NCI-H2227 treated with DMSO at 0.1 percent for 48 hours (cell line): Measurements from ENCODE around the gene PSMD14.
"Not testable (repeated sequence)": the region's sequence is repeated elsewhere in the genome, so short reads cannot be mapped to it uniquely, and the experiment has no call there.

Experiments used
- DNase-seq: peaks from one replicate; lab custom pipeline; 2025; lab: John Stamatoyannopoulos, UW

PSMD14 gene

DNA sequence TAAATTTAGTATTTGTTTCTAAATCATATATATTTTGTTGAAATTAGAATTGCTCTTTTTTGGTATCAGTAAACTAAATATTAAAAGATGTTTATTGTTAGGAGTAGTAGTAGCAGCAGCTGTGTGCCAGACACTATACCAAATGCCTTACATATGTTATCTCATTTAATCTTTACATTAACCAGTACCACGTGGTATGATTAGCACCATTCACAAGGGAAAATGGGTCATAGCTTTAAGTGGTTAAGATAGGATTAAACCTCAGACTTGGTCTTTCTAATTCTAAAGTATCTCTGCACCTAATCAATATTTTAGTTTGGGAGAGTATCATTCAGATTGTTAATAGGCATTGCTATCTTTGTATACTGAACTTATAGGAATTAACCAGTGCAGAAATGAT lies 29.0 kb downstream of the PSMD14 start:
- DNase-seq: no peak

DNA sequence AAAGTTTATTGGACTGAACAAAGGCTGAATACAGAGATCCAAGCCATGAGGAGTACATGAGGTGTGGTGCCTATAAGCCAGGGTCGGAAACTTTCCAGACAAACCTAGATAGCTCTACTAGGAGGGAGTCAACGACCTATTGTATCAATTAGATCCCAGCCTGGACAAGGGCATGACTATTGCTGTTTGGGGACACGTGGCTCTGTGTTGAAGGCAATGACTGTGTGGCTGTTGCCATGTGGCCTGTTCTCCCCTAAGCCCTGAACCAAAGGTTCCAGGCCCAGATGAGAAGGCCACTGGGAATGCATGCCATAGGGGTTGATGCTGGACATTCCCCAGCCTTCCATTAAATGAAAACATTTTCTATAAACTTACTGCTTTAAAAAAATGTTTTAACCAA lies 31.3 kb downstream of the PSMD14 start:
- DNase-seq: not testable (repeated sequence)

DNA sequence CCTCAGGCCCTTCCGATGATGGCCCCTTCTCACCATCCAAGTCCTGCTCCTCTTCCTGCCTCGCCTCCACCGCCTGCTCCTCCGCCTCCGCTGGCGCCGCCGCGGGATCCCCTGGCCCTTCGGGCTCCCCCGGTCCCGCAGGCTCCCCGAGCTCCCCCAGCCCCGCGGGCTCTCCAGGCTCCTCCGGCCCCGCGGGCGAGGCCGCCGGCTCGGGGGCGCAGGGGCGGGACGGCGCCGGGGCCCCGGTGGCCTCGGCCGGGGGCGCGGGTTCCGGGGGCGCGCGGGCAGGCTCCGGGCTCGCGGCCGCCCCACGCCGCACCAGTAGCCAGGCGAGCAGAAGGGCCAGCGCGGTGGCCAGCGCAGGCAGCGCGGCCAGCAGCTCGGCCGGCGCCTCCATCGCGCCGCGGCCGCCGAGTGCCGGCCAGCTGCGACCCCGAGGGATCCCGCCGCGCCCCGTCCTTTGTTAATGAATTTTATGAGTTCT lies 32.7 kb downstream of the PSMD14 start:
- not testable (repeated sequence) for DNase-seq

DNA sequence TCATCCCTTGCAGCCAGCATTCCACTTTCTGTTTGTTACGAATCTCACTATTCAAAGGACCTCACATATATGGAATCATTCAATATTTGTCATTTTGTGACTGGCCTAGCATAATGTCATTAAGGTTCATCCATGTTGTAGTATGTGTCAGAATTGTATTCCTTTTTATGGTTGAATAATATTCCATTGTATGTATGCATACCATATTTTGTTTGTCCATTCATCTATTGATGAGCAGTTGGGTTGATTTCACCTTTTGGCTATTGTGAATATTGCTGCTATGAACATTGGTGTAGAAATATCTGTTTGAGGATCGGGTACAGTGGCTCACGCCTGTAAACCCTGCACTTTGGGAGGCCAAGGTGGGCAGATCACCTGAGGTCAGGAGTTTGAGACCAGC lies 35.0 kb downstream of the PSMD14 start:
- DNase-seq: no peak

DNA sequence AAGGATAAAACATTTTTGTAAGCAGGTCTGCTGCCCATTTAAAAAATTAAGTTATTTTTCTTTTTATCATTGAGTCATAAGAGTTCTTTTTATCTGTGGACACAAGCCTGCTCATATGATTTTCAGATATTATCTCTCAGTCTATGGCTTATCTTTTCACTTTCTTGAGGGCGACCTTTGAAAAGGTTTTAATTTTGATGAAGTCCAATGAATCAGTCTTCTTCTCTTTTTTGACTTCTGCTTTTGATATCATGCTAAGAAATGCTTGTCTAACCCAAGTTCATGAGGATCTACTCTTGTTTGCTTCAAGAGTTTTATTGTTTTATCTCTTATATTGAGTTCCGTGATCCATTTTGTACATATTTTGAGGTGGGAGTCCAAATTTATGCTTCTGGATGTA lies 36.5 kb downstream of the PSMD14 start:
- DNase-seq: no peak

DNA sequence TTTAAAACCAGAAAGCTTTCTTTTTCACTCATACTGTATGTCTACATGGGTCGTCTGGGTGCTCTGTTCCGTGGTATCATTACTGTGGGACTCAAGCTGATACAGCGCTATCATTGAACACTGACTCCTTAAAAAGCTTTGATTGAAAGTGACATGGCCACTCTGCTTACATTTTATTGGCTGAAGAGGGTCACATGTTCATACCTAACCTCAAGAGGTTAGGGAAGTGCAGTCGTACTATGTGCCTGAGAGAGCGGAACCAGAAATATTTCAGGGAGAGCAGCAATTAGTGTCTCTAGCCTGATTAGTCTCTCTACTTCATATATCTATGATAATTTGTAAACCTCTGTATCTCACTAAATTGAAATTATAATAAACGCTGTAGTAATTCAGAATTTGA lies 43.5 kb downstream of the PSMD14 start:
- DNase-seq: no peak

DNA sequence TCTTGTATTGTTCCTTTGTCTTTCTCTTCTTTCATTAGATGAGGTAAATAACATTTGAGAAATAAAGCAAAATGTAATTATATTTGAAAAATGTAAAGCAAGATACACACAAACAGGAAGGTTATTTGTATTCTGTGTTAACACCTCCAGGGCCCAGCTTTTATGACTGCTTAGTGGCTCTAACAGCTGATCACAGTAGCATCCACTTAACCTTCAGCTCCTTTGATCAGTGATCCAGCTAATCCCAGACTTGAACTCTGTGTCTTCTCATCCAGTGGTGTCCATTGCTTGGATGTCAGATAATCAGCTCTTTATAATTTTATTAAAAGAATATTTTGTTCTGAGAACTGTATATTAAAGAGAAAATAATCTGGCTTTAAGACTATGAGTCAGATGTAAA lies 44.5 kb downstream of the PSMD14 start:
- DNase-seq: peak; percentile 16

DNA sequence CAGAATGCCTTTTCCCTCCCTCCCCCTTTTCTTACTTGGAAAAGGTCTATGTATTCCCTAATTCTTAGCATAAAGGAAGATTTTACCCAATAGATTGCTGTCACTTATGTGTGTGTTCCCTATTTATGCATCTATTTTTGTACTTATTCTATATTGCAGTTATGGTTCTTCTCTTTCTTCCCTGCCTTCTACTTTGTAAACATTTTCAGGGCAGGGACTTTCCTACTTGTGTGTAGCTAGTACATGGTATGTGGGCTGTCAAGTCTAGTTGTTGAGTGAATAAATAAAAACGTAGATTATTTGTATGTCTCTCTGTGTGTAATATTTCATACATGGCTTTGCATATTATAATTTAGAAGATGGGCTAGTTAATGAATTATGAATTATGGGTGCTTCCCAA lies 45.3 kb downstream of the PSMD14 start:
- DNase-seq: no peak

DNA sequence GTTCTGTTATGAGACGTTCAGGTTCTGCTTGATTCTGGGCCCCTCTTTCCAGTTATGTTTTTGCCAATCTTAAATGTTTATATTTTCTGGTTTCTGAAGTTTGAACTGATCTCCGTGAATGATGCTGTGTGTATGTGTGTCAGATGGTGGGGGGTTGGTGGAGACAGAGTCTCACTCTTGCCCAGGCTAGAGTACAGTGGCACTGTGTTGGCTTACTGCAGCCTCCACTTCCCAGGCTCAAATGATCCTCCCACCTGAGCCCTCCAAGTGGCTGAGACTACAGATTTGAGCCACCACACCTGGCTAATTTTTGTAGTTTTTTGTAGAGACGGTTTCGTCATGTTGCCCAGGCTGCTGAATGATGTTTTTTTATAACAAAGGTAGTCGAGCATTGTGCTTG lies 45.9 kb downstream of the PSMD14 start:
- no peak for DNase-seq

DNA sequence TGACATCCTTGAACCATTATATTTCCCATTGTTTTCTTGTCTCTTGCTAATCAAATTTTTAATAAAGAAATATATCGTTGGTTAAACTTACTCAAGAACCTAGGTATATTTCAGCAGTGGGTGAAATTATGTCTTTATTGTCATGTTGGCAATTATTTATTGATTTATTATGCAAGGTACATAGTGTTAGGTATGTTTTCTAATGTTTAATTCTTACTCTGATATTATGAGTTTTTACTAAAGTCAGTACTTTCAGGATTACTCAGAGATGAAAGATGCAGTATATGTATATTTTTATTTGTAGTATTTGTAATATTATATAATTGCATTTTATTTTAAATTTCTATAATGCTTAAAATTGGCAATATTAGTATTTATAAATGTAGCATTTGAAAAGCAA lies 46.9 kb downstream of the PSMD14 start:
- no peak for DNase-seq

DNA sequence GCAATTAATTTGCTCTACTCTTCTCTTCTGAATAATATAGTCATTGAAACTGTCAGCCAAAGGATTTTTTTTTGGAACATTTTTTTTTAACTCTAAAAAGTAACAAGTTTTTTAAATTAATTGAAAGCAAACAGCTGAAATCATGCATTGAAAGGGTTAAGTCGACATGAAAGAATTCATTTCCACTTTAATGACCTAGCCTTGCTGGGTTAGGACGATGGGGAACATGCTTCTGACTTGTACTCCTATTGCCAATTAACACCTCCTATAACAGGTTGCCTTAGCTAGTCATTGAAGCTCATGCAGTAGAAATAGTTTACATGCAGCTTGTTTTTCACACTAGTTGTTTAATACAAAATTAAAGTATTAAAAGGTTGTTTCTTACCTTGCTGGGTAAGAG lies 47.8 kb downstream of the PSMD14 start:
- DNase-seq: no peak

DNA sequence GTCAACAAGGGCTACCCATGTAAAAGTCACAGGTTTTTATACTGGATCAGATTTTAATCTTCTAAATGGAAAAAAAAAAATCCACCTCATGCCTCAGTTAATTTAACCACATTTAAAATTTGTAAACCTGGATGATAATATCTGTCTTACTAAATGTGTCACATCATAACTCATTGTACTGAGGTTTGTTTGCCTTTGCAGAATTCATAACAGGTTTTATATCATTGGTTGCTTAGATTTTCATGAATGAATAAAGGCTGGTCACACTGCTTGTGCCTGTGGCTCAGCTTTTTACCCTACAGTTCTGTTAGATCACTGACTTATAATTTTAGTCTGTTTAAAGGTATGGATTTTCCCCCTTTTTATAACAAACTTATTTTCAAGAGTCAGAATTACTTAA lies 48.9 kb downstream of the PSMD14 start:
- no peak for DNase-seq

DNA sequence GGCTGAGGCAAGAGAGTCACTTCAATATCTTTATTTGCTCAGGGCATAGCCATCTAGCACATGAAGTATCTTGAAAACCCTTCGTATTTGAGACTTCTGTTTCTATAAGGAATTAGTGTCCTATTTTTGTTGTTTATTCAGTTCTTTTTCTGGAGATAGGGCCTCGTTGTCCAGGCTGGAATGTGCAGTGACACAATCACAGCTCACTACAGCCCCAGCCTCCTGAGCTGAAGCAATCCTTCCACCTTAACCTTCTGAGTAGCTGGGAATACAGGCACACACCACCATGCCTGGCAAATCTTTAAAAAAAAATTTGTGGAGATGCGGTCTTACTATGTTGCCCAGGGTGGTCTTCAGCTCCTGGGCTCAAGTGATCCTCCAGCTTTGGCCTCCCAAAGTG lies 50.6 kb downstream of the PSMD14 start:
- DNase-seq: no peak

DNA sequence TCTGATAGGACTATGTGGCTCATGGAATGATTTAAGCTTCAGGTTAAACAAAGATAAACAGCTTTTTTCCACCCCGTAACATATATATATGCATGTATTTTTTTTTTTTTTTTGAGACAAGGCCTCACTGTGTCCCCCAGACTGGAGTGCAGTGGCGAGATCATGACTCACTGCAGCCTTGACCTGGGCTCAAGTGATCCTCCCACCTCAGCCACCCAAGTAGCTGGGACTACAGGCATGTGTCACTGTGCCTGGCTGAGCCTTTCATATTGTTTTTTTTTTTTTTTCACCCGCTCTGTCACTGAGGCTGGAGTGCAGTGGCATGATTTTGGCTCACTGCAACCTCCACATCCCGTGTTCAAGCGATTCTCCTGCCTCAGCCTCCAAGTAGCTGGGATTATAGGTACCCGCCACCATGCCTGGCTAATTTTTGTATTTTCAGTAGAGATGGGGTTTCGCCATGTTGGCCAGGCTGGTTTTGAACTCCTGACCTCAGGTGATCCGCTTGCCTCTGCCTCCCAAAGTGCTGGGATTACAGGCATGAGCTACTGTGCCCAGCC lies 52.0 kb downstream of the PSMD14 start:
- not testable (repeated sequence) for DNase-seq

DNA sequence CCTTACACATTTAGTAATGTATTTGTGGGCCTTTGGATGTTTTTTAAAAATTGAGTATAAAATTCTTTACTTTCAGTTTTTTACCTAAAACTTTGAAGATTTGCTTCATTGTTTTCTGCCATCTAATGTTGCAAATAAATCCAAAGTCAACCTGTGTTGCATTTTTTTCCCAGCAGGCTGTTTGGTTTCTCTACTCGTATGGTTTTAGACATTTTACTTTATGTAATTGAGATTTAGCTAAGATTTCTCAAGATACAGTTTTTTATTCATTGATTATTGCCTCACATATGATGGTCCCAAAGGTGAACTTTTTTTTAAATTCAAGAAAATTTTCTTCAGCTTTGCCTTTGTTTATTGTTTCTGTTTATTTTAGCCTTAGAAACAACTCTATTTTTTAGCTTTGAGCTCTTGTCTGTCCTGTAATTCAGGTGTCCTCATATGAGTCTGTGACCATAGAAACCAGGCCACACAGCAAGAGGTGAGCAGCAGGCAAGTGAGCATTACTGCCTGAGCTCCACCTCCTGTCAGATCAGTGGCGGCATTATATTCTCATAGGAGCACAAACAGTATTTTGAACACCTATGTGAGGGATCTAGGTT lies 54.4 kb downstream of the PSMD14 start:
- DNase-seq: no peak

DNA sequence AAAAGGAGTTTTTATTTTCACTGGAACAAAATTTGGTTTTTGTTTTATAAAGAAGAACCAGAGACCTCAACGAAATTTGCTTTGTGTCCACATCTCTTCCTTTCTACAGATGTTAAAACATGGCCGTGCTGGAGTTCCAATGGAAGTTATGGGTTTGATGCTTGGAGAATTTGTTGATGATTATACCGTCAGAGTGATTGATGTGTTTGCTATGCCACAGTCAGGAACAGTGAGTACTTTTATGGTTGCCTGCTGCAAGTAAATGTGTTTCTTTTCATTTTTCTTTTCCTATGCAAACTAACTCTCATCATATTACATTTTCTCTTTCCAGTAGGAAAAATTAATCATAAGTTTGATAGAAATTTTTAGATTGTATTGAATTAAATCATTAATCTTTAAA lies 59.5 kb downstream of the PSMD14 start:
- no peak for DNase-seq

DNA sequence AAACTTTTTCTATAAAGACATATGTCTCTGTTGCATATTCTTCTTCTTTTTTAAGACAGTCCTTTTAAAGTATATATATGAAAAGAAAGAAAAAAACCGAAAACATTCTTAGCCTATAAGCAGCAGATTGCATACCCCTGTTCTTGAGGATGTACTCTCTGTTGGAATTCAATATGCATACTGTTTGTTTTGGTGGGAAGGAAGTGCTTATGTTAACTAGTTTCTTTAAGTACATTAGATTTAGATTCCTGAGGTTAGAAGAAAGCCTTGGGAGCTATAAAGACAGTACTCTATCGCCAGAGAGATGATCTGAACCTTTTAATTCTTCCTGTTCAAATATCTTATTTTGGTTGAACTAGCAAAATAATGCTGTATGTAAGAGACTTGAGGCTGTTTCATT lies 61.1 kb downstream of the PSMD14 start:
- DNase-seq: no peak

DNA sequence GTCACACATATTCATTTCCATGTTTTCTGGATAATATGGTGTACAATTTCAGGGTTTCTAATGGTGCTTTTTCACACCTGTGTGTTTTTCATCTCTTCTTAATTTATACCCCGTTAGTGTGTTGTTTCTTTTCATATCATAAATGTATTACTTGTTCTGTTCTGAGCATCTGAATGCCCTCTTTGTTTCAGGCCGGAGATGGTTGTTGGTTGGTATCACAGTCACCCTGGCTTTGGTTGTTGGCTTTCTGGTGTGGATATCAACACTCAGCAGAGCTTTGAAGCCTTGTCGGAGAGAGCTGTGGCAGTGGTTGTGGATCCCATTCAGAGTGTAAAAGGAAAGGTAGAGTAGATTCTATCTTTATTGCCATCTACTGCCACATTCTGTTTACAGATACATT lies 62.8 kb downstream of the PSMD14 start:
- DNase-seq: no peak

DNA sequence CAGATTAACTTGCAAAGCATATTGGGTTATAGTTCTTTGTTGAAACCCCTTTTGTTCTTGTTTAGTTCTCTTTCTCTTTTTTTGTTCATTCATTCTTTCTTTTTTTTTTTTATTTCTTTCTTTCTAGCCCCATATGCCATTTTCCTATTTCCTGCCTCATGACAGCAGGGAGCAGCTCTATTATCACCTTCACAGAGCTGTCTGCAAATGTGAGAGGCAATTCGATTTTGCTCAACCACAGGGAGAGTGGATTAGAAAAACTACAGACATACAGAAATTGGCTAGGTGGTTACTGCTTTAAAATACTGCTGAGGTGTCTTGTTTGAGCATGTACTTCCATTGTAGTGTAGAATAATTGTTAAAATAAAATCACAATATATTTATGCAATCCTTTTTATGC lies 63.6 kb downstream of the PSMD14 start:
- DNase-seq: no peak

DNA sequence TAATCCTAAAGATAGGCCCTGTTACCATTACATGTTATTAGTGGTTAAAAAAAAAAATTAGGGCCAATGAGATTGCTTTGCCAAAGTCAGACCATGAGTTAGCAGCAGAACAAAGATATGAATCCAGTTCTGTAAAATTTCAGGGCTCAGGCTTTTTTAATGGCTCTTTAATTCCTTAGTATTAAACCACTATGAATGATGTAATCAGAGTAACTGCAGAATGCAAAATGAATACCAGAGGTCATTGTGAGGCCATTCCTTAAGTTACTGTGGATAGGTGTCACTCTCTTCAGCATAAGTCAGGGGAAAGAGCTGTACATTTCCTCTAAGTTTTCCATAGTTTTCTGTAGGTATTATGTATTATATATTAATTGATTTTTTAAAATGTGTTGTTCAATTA lies 65.7 kb downstream of the PSMD14 start:
- DNase-seq: no peak

DNA sequence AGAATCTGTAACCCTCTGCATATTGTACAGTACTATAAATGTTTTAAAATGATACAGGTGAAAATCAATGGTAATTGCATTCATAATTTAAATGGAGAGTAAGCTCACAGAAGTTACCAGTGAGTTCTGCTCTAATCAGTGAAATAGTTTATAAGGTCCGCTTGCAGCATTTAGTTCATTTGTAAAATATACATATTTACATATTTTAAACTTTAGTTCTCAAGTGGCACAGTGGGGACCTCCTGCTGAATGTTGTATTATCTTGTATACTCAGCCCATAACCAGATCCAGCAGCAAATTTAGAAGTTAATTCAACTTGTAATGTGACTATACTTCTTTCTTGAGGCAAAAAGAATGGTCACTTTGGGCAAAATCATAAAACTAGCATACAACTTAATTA lies 66.2 kb downstream of the PSMD14 start:
- DNase-seq: no peak

DNA sequence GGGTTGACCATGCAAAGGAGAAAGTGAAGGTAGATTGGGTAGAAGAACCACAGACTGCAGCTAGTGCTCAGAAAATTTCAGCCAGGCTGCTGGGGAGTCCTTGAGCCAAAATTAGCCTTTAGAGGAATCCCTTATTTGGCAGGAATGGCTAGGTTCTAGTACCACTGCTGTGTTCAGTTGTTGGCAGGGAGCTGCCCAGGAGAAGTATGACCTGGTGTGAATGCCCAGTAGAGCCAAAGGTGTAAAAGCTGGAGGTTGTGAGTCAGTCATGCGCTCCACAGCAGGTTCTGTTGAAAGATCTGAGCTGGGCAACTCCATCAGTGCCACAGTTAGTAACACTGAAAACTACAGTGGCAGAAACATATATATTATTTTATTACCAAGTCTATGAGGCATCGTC lies 71.5 kb downstream of the PSMD14 start:
- DNase-seq: no peak

DNA sequence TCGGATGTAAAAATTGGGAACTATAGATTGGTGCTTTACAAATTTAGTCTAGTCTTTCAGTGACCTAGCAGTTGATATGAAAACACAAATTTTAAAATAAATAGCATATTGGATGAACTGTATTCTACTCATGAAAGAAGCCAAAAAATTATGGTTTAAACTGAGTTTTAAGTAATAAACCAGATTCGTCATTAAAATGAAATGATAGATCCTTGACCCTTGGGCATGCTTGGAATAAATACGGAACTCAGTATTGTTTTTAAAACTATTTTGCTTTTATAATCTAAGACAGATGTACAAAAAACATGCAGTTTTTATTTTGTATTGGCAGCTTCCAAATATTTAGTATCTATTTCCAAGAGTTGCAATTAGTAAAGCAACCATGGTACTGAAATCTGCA lies 73.3 kb downstream of the PSMD14 start:
- DNase-seq: no peak

DNA sequence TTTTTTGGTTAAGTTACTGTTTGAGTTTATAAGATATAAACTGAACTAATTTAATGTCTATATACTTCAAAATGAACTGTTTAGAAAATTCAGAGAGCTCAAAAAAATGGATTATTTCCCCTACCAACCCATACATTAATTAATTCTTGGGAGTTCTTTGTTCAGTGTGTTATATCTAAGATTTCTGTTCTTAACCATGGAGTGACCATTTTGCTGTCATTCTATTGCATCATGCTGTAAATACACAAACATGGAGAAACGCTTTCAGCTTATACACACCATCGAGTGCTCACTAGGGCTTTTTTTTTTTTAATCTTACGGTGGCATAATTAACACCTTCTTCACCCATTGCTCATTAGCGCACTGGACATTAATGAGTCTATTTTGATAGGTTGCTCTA lies 74.5 kb downstream of the PSMD14 start:
- DNase-seq: no peak
